Spleen (tissue), 11 donors: Measurements from ENCODE around the gene ADGRA1. TPM values are rescaled to one million over a fixed set of nuclear protein-coding genes. Genes with fewer than 3 reads are reported as not detected.

Experiments used
- DNase-seq: peaks from one replicate; pipeline ENCODE4 v3.0.0-alpha.2; 2020
- H3K27ac ChIP-seq, 8 donors: fragments of 200-600 bp; sonication (generic) in 7 of 8; 1 replicate in 4 of 8; 2 replicates in 4 of 8; pipeline versions ENCODE4 v1.5.0 to v1.8.0; 2016 to 2021; ENCODE audit warnings: inconsistent platforms in 4 of 8, mild to moderate bottlenecking in 4 of 8, moderate library complexity in 1 of 8
- H3K27me3 ChIP-seq, 7 donors: fragments of 200-600 bp; sonication (generic) in 6 of 7; replicated peaks in 1 of 7; 1 replicate in 4 of 7; 2 replicates in 3 of 7; pipeline versions ENCODE4 v1.5.0 to v1.8.0; 2016 to 2021; ENCODE audit warnings: inconsistent platforms in 3 of 7, mild to moderate bottlenecking in 1 of 7
- H3K36me3 ChIP-seq, 6 donors: fragments of 200-600 bp; sonication (generic) in 5 of 6; 1 replicate in 4 of 6; 2 replicates in 2 of 6; pipeline versions ENCODE4 v1.5.0 to v1.8.0; 2016 to 2021; ENCODE audit warnings: inconsistent platforms in 2 of 6
- H3K4me1 ChIP-seq, 6 donors: fragments of 200-600 bp; sonication (generic) in 5 of 6; 1 replicate in 3 of 6; 2 replicates in 3 of 6; pipeline versions ENCODE4 v1.5.0 to v1.8.0; 2016 to 2021; ENCODE audit warnings: inconsistent platforms in 3 of 6
- H3K4me3 ChIP-seq, 8 donors: fragments of 200-600 bp; sonication (generic) in 7 of 8; 1 replicate in 4 of 8; 2 replicates in 4 of 8; pipeline versions ENCODE4 v1.5.0 to v1.8.0; 2016 to 2021; ENCODE audit warnings: inconsistent platforms in 4 of 8, mild to moderate bottlenecking in 4 of 8, moderate library complexity in 2 of 8
- H3K9me3 ChIP-seq, 8 donors: fragments of 200-600 bp; sonication (generic) in 7 of 8; 1 replicate in 4 of 8; 2 replicates in 4 of 8; pipeline versions ENCODE4 v1.5.0 to v1.8.0; 2016 to 2021; ENCODE audit warnings: inconsistent platforms in 4 of 8
- POLR2A ChIP-seq, 3 donors: fragments of 450-650 bp; IDR thresholded peaks; one replicate each; pipeline ENCODE4 v1.5.1; 2017; ENCODE audit warnings: antibody characterized with exemption in 3 of 3, mild to moderate bottlenecking in 1 of 3
- POLR2AphosphoS5 ChIP-seq, 3 donors: sonication (generic); formaldehyde crosslinking; IDR thresholded peaks; one replicate each; pipeline ENCODE4 v1.5.1; 2017; ENCODE audit warnings: antibody characterized with exemption in 3 of 3
- WGBS, 5 donors: extraction: QIAGEN DNeasy Blood & Tissue Kit in 3 of 5; methylation state at CpG; one replicate each; pipeline versions ENCODE4 v1.1.5 to v1.1.7; 2013 to 2018; 5-methylcytosine and 5-hydroxymethylcytosine counted together
- intact Hi-C: fragments of 100-400 bp; cut with DNase I; formaldehyde crosslinking; loops from one replicate; pipeline ENCODE4 v1.15.0; 2023; ENCODE audit warnings: low total_unique reads
- polyA plus RNA-seq, 3 donors: library from polyadenylated mRNA; stranded (reverse); fragments of 200-250 nt; gene quantifications; one replicate each; pipeline ENCODE4 v1.2.1, GENCODE V29; 2013
- total RNA-seq, 7 donors: library from RNA; depleted of rRNA in 3 of 7; stranded (reverse); fragments of >200 nt in 3 of 7; fragmentation: NEBNext Ultra II Directional in 4 of 7; extraction: Animal tissue kit (Norgen Biotek cat#: 25700) in 4 of 7; gene quantifications; one replicate each; pipeline versions ENCODE4 v1.1.0 to v1.2.1, GENCODE V29; 2016 to 2021
- TF ChIP-seq, protein P1 (sequence below), 11 experiments: fragments of 200-600 bp in 7 of 11; fragments of 450-650 bp in 4 of 11; sonication (generic) in 4 of 11; IDR thresholded peaks in 8 of 11; conservative IDR thresholded peaks in 3 of 11; 1 replicate in 7 of 11; 2 replicates in 4 of 11; pipeline versions ENCODE4 v1.4.0 to v1.8.0; 2016 to 2021; ENCODE audit warnings: antibody characterized with exemption in 11 of 11, inconsistent platforms in 4 of 11, mild to moderate bottlenecking in 1 of 11
- donor health status: healthy with polysubstance abuse.
- donor health status: DM: no; HTN: no; CAD: no; lungs with moderate emphysema.
- donor health status: DM: no; HTN: no; CAD: no.
- donor health status: Bipolar disorder and iron deficiency.
- donor health status: healthy.
- donor health status: DM: no; HTN: no; CAD: no.
- donor health status: DM: yes; HTN: yes; CAD: no.

ADGRA1 gene
- total and polyA plus RNA-seq, 10 donors = 0.02 to 0.34 (median 0.19) TPM; not detected in 6

DNA sequence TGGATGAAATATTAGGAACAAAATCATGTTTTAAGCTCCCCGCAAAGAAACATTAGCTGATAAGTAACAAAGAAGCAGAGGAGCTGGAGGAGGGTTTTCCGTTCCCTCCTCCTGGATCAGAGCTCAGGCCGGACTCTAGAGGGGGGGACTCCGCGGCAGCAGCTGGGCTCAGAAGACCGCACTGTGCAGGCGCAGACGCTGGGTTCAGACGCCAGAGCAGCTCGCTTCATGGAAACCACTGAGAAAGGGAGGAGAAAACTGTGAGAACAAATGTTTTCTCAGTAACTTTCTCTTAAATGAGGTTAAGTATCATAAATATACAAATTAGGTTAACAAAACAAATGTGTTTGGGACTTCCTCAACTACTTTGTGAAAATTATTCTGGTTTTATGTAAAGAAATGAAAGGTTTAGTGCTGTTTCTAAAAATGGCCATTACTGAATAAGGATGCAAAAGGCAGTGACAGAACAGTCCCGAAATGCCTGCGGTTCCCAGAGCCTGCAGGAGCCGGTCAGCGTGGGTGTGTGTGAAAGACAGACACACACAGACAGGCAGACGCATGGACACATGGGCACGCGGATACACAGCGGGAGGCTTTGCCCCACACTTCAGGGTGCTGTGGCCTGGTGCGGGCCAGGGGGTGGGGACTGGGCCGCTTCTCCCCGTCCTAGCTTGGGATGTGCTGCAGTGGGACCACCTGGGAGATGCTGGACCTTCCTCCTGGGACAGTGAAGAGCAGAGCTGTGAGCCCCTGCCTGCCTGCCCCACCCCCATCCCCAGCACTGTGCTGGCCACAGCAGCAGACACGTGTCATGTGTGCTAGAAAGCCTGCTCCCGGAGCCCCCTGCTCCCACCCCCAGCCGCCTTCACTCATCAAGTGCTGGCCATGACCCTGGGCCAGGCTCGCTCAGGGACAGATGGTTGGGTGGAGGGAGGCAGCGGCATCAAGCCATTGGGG is 20.3 kb upstream of the ADGRA1 start:
- Histone ChIP-seq H3K27me3 (peaks cover 0 to 38% (median 0%) of the 10 kb centered on the region in 7 donors), H3K4me1 (no peaks in the 10 kb centered on the region), H3K36me3 (no peaks in the 10 kb centered on the region), H3K4me3 (no peak overlapping the region), H3K9me3 (no peaks in the 10 kb centered on the region), H3K27ac (no peak overlapping the region)
- 72 to 79% (median 75%) methylated on average over 23 to 26 of the region's 26 CpGs for WGBS, 5 donors
- TF ChIP-seq POLR2A (IDR thresholded peaks at IDR 0.05) (no peak), POLR2AphosphoS5 (IDR thresholded peaks at IDR 0.05) (no peak)
- TF ChIP-seq, protein P1, sequence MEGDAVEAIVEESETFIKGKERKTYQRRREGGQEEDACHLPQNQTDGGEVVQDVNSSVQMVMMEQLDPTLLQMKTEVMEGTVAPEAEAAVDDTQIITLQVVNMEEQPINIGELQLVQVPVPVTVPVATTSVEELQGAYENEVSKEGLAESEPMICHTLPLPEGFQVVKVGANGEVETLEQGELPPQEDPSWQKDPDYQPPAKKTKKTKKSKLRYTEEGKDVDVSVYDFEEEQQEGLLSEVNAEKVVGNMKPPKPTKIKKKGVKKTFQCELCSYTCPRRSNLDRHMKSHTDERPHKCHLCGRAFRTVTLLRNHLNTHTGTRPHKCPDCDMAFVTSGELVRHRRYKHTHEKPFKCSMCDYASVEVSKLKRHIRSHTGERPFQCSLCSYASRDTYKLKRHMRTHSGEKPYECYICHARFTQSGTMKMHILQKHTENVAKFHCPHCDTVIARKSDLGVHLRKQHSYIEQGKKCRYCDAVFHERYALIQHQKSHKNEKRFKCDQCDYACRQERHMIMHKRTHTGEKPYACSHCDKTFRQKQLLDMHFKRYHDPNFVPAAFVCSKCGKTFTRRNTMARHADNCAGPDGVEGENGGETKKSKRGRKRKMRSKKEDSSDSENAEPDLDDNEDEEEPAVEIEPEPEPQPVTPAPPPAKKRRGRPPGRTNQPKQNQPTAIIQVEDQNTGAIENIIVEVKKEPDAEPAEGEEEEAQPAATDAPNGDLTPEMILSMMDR (IDR thresholded peaks at IDR 0.05 in 8 of 11, conservative IDR thresholded peaks at IDR 0.05 in 3 of 11) = no peak
- DNase-seq = no peak
- intact Hi-C loops = no loop called here

DNA sequence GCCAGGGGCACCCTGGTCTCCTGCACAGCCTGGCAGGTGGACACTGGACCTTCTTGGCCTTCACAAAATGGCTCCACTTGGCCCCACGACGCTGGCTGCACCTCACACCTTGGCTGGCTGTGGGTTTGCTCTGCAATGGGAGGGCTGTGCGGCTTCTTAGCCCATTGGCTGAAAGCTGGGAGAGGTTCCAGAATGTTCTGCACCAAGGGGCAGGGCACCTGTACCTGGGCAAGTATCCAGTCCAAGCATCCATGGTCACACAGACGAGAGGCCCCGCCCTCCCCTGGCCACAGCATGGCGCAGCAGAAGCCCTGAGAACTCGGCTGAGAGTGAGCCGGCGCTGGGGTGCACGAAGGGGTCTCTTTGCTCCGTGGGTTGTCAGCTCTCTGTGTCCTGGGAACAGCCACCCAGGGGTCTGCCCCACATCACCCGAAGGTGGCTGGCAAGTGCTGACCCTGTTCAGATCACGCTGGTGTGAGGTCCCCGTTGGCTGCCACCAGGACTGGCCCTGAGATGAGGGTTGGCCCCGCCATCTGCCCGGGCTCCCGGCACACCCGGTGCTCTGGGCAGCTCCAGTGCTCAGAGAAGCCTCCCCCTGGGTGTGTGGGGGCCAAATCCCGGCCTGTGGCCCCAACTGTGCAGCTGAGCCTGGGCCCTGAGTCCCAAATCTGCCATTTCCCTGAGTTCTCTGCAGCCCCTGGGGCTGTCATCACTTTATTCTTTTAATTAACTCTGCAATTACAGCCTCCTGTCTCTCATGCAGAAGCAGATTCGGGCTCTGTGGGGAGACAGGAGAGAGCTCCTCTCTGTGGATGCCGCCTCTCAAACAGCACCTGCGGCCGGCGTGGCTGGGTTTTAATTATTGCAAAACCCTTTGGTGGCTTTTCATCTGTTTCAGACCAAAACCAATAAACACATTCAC is 19.4 kb upstream of the ADGRA1 start:
- TF ChIP-seq POLR2AphosphoS5 (IDR thresholded peaks at IDR 0.05) (no peak), POLR2A (IDR thresholded peaks at IDR 0.05) (no peak)
- TF ChIP-seq, protein P1 (IDR thresholded peaks at IDR 0.05 in 8 of 11, conservative IDR thresholded peaks at IDR 0.05 in 3 of 11) = no peak
- H3K9me3 ChIP-seq = no peaks in the 10 kb centered on the region

DNA sequence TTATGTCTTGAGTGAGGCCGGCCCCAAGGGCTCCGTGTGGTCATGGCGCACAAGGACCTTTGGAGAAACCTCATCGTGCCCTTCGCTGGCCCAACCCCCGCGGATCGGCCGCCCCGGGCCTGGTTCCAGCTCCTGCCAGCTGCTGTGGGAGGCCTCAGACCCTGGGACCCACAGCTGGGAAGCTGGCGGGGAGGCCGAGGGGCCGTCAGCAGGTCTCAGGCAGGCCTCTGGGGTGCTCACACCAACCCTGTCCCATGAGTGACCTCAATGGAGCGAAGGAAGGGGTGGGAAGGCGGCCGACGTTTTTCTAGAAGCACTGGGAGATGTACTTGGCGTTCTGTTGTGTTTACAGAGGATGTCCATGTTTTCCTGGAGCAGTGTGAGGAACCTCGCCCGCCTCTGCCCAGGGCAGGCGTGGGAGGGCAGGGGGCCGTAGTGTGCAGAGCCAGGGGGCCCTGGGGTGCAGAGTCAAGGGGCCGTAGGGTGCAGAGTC is 18.6 kb upstream of the ADGRA1 start:
- intact Hi-C loops = no loop called here
- no peaks in the 10 kb centered on the region for H3K36me3 ChIP-seq
- H3K27me3 ChIP-seq = peaks cover 0 to 47% (median 0%) of the 10 kb centered on the region in 7 donors
- TF ChIP-seq POLR2AphosphoS5 (IDR thresholded peaks at IDR 0.05) = no peak
- no peak for TF ChIP-seq POLR2A (IDR thresholded peaks at IDR 0.05)
- TF ChIP-seq, protein P1 (IDR thresholded peaks at IDR 0.05 in 8 of 11, conservative IDR thresholded peaks at IDR 0.05 in 3 of 11) = no peak
- no peaks in the 10 kb centered on the region for H3K4me1 ChIP-seq
- no peak overlapping the region for H3K4me3 ChIP-seq
- 71 to 81% (median 78%) methylated on average over 23 of the region's 23 CpGs for WGBS, 5 donors
- DNase-seq = no peak
- H3K9me3 ChIP-seq = no peaks in the 10 kb centered on the region
- no peak overlapping the region for H3K27ac ChIP-seq

More for the DNA sequence above, 19.4 kb upstream of the ADGRA1 start:
- intact Hi-C loops = no loop called here
- H3K36me3 ChIP-seq = no peaks in the 10 kb centered on the region
- H3K4me3 ChIP-seq = no peak overlapping the region
- DNase-seq = no peak
- H3K27me3 ChIP-seq = peaks cover 0 to 42% (median 0%) of the 10 kb centered on the region in 7 donors
- no peak overlapping the region for H3K27ac ChIP-seq
- WGBS, 5 donors = 85 to 88% (median 87%) methylated on average over 14 to 24 of the region's 24 CpGs
- H3K4me1 ChIP-seq = no peaks in the 10 kb centered on the region
